Left lung (tissue), 10 donors: ENCODE measurements around the gene FAXDC2. TPM values are rescaled to one million over a fixed set of nuclear protein-coding genes. Genes with fewer than 3 reads are reported as not detected.
A peak's percentile ranks its signal among the peaks of the same experiment; 100 is the strongest.

ENCODE experiments used
- ATAC-seq: fragments of 200-7000 bp; cut with Tn5 transposase; one replicate; pipeline ENCODE4 v1.9.1; 2020; ENCODE audit warnings: moderate library complexity
- DNase-seq, 4 donors: peaks; one replicate each; pipeline ENCODE4 v3.0.0-alpha.2; 2013 to 2020
- H3K27ac ChIP-seq, 2 donors: fragments of 200-600 bp; sonication (generic) in 1 of 2; one replicate each; pipeline versions ENCODE4 v1.5.0 to v1.8.0; 2020 to 2021
- H3K27me3 ChIP-seq, 2 donors: fragments of 200-600 bp; sonication (generic) in 1 of 2; one replicate each; pipeline versions ENCODE4 v1.5.0 to v1.8.0; 2020 to 2021
- H3K36me3 ChIP-seq, 2 donors: fragments of 200-600 bp; sonication (generic) in 1 of 2; one replicate each; pipeline versions ENCODE4 v1.5.0 to v1.8.0; 2020 to 2021
- H3K4me1 ChIP-seq, 2 donors: fragments of 200-600 bp; one replicate each; pipeline ENCODE4 v1.8.0; 2021
- H3K4me3 ChIP-seq, 2 donors: fragments of 200-600 bp; sonication (generic) in 1 of 2; one replicate each; pipeline versions ENCODE4 v1.5.0 to v1.8.0; 2020 to 2021; ENCODE audit warnings: mild to moderate bottlenecking in 1 of 2
- H3K9me3 ChIP-seq, 2 donors: fragments of 200-600 bp; sonication (generic) in 1 of 2; one replicate each; pipeline versions ENCODE4 v1.5.0 to v1.8.0; 2020 to 2021
- CTCF ChIP-seq, 2 donors: fragments of 200-600 bp; sonication (generic) in 1 of 2; IDR thresholded peaks; one replicate each; pipeline versions ENCODE4 v1.5.0 to v1.8.0; 2021; ENCODE audit warnings: antibody characterized with exemption in 2 of 2
- intact Hi-C, 2 donors: fragments of 100-400 bp; cut with DNase I; formaldehyde crosslinking; loops; one replicate each; pipeline versions ENCODE4 v1.11.2 to v1.14.2; 2022
- polyA plus RNA-seq, 6 donors: library from polyadenylated mRNA; unstranded; fragments of 120-200 nt; gene quantifications; one replicate each; pipeline ENCODE4 v1.2.1, GENCODE V29; 2013; ENCODE audit not compliant: insufficient read length in 6 of 6
- total RNA-seq, 2 donors: library from RNA; stranded (reverse); fragmentation: NEBNext Ultra II Directional; extraction: Animal tissue kit (Norgen Biotek cat#: 25700); gene quantifications; one replicate each; pipeline ENCODE4 v1.2.1, GENCODE V29; 2021
- donor health status: DM: no; HTN: yes; CAD: no.
- donor health status: DM: no; HTN: no; CAD: no.

FAXDC2 gene
- total and polyA plus RNA-seq, 8 donors, result 17.9 to 55.3 (median 37.0) TPM

- ATAC-seq, result no peak
- Histone ChIP-seq H3K27me3 (no peaks in the 10 kb centered on the region), H3K4me1 (no peaks in the 10 kb centered on the region), H3K4me3 (no peak overlapping the region), H3K9me3 (peaks cover 0 to 38% of the 10 kb centered on the region in 2 donors), H3K27ac (no peak overlapping the region), H3K36me3 (peaks cover 0 to 53% of the 10 kb centered on the region in 2 donors)
- intact Hi-C loops, result no loop called here
- TF ChIP-seq CTCF (IDR thresholded peaks at IDR 0.05), result no peak
- DNase-seq, result no peak
Observed at GRCh38 chr5:154884424-154884823, 34.0 kb upstream of the FAXDC2 start.

GRCh38 chr5:154881986-154882385 is 31.6 kb upstream of the FAXDC2 start:
- intact Hi-C loops, result no loop called here
- Histone ChIP-seq H3K36me3 (peaks cover 0 to 53% of the 10 kb centered on the region in 2 donors), H3K27ac (peak overlapping the region in 1 of 2 donors; percentile 63), H3K4me3 (no peak overlapping the region), H3K9me3 (peaks cover 5 to 49% of the 10 kb centered on the region in 2 donors), H3K27me3 (no peaks in the 10 kb centered on the region), H3K4me1 (no peaks in the 10 kb centered on the region)
- no peak for TF ChIP-seq CTCF (IDR thresholded peaks at IDR 0.05)
- no peak for DNase-seq
- no peak for ATAC-seq

- TF ChIP-seq CTCF (IDR thresholded peaks at IDR 0.05), result no peak
- H3K4me3 ChIP-seq, result no peak overlapping the region
- H3K9me3 ChIP-seq, result peaks cover 5 to 21% of the 10 kb centered on the region in 2 donors
- no peaks in the 10 kb centered on the region for H3K27me3 ChIP-seq
- H3K27ac ChIP-seq, result no peak overlapping the region
- intact Hi-C loops, result no loop called here
- H3K4me1 ChIP-seq, result no peaks in the 10 kb centered on the region
- ATAC-seq, result no peak
- no peak for DNase-seq
- H3K36me3 ChIP-seq, result peaks cover 5 to 59% of the 10 kb centered on the region in 2 donors
Observed at GRCh38 chr5:154878642-154879335, 28.4 kb upstream of the FAXDC2 start.

GRCh38 chr5:154873791-154874331 is 23.5 kb upstream of the FAXDC2 start:
- no peaks in the 10 kb centered on the region for H3K27me3 ChIP-seq
- H3K4me1 ChIP-seq, result peaks cover 4% of the 10 kb centered on the region in 2 donors
- TF ChIP-seq CTCF (IDR thresholded peaks at IDR 0.05), result no peak
- intact Hi-C loops, result no loop called here
- no peak overlapping the region for H3K4me3 ChIP-seq
- DNase-seq (no peak), ATAC-seq (peak; percentile 34)
- peaks cover 5 to 99% of the 10 kb centered on the region in 2 donors for H3K36me3 ChIP-seq
- H3K9me3 ChIP-seq, result peaks cover 3 to 11% of the 10 kb centered on the region in 2 donors
- peak overlapping the region; percentile 35 to 70 for H3K27ac ChIP-seq

- no peak overlapping the region for H3K4me3 ChIP-seq
- no peak overlapping the region for H3K27ac ChIP-seq
- peaks cover 5 to 8% of the 10 kb centered on the region in 2 donors for H3K4me1 ChIP-seq
- TF ChIP-seq CTCF (IDR thresholded peaks at IDR 0.05), result no peak
- DNase-seq (no peak), ATAC-seq (no peak)
- H3K27me3 ChIP-seq, result no peaks in the 10 kb centered on the region
- intact Hi-C loops, result no loop called here
- H3K36me3 ChIP-seq, result peaks cover 5 to 96% of the 10 kb centered on the region in 2 donors
- no peaks in the 10 kb centered on the region for H3K9me3 ChIP-seq
Observed at GRCh38 chr5:154871734-154872133, 21.3 kb upstream of the FAXDC2 start.
